ENCODE data around the gene PDLIM7.

- TF ChIP-seq EZH2 (IDR thresholded peaks at IDR 0.05; ENCODE audit: low read depth, unreplicated experiment) (no peak), CTCF (conservative IDR thresholded peaks at IDR 0.05; ENCODE audit: low read depth in 2 of 2) (no peak), POLR2AphosphoS5 (IDR thresholded peaks at IDR 0.05; ENCODE audit: low read depth) (no peak), EZH2phosphoT487 (IDR thresholded peaks at IDR 0.05; ENCODE audit: unreplicated experiment) (no peak), ZNF114 (CRISPR knock-in tag; IDR thresholded peaks at IDR 0.05) (no peak), CREB1 (CRISPR knock-in tag; IDR thresholded peaks at IDR 0.05; ENCODE audit: low read depth) (no peak)
- TF ChIP-seq, protein P1, sequence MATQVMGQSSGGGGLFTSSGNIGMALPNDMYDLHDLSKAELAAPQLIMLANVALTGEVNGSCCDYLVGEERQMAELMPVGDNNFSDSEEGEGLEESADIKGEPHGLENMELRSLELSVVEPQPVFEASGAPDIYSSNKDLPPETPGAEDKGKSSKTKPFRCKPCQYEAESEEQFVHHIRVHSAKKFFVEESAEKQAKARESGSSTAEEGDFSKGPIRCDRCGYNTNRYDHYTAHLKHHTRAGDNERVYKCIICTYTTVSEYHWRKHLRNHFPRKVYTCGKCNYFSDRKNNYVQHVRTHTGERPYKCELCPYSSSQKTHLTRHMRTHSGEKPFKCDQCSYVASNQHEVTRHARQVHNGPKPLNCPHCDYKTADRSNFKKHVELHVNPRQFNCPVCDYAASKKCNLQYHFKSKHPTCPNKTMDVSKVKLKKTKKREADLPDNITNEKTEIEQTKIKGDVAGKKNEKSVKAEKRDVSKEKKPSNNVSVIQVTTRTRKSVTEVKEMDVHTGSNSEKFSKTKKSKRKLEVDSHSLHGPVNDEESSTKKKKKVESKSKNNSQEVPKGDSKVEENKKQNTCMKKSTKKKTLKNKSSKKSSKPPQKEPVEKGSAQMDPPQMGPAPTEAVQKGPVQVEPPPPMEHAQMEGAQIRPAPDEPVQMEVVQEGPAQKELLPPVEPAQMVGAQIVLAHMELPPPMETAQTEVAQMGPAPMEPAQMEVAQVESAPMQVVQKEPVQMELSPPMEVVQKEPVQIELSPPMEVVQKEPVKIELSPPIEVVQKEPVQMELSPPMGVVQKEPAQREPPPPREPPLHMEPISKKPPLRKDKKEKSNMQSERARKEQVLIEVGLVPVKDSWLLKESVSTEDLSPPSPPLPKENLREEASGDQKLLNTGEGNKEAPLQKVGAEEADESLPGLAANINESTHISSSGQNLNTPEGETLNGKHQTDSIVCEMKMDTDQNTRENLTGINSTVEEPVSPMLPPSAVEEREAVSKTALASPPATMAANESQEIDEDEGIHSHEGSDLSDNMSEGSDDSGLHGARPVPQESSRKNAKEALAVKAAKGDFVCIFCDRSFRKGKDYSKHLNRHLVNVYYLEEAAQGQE (IDR thresholded peaks at IDR 0.05; ENCODE audit: unreplicated experiment): no peak
- TF ChIP-seq, protein P2, sequence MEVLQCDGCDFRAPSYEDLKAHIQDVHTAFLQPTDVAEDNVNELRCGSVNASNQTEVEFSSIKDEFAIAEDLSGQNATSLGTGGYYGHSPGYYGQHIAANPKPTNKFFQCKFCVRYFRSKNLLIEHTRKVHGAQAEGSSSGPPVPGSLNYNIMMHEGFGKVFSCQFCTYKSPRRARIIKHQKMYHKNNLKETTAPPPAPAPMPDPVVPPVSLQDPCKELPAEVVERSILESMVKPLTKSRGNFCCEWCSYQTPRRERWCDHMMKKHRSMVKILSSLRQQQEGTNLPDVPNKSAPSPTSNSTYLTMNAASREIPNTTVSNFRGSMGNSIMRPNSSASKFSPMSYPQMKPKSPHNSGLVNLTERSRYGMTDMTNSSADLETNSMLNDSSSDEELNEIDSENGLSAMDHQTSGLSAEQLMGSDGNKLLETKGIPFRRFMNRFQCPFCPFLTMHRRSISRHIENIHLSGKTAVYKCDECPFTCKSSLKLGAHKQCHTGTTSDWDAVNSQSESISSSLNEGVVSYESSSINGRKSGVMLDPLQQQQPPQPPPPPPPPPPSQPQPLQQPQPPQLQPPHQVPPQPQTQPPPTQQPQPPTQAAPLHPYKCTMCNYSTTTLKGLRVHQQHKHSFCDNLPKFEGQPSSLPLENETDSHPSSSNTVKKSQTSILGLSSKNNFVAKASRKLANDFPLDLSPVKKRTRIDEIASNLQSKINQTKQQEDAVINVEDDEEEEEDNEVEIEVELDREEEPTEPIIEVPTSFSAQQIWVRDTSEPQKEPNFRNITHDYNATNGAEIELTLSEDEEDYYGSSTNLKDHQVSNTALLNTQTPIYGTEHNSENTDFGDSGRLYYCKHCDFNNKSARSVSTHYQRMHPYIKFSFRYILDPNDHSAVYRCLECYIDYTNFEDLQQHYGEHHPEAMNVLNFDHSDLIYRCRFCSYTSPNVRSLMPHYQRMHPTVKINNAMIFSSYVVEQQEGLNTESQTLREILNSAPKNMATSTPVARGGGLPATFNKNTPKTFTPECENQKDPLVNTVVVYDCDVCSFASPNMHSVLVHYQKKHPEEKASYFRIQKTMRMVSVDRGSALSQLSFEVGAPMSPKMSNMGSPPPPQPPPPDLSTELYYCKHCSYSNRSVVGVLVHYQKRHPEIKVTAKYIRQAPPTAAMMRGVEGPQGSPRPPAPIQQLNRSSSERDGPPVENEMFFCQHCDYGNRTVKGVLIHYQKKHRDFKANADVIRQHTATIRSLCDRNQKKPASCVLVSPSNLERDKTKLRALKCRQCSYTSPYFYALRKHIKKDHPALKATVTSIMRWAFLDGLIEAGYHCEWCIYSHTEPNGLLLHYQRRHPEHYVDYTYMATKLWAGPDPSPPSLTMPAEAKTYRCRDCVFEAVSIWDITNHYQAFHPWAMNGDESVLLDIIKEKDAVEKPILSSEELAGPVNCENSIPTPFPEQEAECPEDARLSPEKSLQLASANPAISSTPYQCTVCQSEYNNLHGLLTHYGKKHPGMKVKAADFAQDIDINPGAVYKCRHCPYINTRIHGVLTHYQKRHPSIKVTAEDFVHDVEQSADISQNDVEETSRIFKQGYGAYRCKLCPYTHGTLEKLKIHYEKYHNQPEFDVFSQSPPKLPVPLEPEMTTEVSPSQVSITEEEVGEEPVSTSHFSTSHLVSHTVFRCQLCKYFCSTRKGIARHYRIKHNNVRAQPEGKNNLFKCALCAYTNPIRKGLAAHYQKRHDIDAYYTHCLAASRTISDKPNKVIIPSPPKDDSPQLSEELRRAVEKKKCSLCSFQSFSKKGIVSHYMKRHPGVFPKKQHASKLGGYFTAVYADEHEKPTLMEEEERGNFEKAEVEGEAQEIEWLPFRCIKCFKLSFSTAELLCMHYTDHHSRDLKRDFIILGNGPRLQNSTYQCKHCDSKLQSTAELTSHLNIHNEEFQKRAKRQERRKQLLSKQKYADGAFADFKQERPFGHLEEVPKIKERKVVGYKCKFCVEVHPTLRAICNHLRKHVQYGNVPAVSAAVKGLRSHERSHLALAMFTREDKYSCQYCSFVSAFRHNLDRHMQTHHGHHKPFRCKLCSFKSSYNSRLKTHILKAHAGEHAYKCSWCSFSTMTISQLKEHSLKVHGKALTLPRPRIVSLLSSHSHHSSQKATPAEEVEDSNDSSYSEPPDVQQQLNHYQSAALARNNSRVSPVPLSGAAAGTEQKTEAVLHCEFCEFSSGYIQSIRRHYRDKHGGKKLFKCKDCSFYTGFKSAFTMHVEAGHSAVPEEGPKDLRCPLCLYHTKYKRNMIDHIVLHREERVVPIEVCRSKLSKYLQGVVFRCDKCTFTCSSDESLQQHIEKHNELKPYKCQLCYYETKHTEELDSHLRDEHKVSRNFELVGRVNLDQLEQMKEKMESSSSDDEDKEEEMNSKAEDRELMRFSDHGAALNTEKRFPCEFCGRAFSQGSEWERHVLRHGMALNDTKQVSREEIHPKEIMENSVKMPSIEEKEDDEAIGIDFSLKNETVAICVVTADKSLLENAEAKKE (CRISPR knock-in tag; IDR thresholded peaks at IDR 0.05): no peak
Observed at GRCh38 chr5:177466861-177467260, 30.5 kb downstream of the PDLIM7 start.
